Activated T-helper 1 cell treated with anti-CD3 and anti-CD28 coated beads, Interleukin-12 subunit alpha, Interleukin-12 subunit beta, Interleukin-2, Interleukin-4 antibody, amounts not matched to agents 30 ng/mL and 10 ng/mL and 1 ng/mL, durations not matched to agents 14 hours and 24 hours and 36 hours (primary cell): ENCODE measurements around the gene CELA3B. TPM values are rescaled to one million over a fixed set of nuclear protein-coding genes. Genes with fewer than 3 reads are reported as not detected.
A peak's percentile ranks its signal among the peaks of the same experiment; 100 is the strongest.
"Not testable (repeated sequence)": the region's sequence is repeated elsewhere in the genome, so short reads cannot be mapped to it uniquely, and the experiment has no call there.

Experiments used
- DNase-seq: peaks from one replicate; pipeline ENCODE4 v3.0.0; 2021; ENCODE audit warnings: low spot score
- H3K27ac Mint-ChIP-seq: one replicate; pipeline ENCODE4 v1.8.0; 2021; ENCODE audit warnings: mild to moderate bottlenecking, mixed read lengths
- H3K27me3 Mint-ChIP-seq: one replicate; pipeline ENCODE4 v1.8.0; 2022; ENCODE audit warnings: mild to moderate bottlenecking, moderate library complexity, mixed read lengths; ENCODE audit not compliant: insufficient read depth
- H3K36me3 Mint-ChIP-seq: one replicate; pipeline ENCODE4 v1.8.0; 2021; ENCODE audit warnings: low read depth, mixed read lengths
- H3K4me1 Mint-ChIP-seq: one replicate; pipeline ENCODE4 v1.8.0; 2021; ENCODE audit warnings: low read depth, mixed read lengths
- H3K4me3 Mint-ChIP-seq: one replicate; pipeline ENCODE4 v1.8.0; 2021; ENCODE audit warnings: mild to moderate bottlenecking, moderate library complexity, mixed read lengths
- H3K9me3 Mint-ChIP-seq: one replicate; pipeline ENCODE4 v1.8.0; 2021; ENCODE audit warnings: mixed read lengths
- intact Hi-C: fragments of 100-400 bp; cut with micrococcal nuclease; formaldehyde crosslinking; loops from one replicate; pipeline ENCODE4 v1.15.1; 2024
- total RNA-seq: library from RNA; stranded (reverse); gene quantifications from 2 replicates; pipeline ENCODE4 v1.2.3, GENCODE V29; 2022

Gene CELA3B
- total RNA-seq, 1 donor from 2014 or later = not detected

DNA sequence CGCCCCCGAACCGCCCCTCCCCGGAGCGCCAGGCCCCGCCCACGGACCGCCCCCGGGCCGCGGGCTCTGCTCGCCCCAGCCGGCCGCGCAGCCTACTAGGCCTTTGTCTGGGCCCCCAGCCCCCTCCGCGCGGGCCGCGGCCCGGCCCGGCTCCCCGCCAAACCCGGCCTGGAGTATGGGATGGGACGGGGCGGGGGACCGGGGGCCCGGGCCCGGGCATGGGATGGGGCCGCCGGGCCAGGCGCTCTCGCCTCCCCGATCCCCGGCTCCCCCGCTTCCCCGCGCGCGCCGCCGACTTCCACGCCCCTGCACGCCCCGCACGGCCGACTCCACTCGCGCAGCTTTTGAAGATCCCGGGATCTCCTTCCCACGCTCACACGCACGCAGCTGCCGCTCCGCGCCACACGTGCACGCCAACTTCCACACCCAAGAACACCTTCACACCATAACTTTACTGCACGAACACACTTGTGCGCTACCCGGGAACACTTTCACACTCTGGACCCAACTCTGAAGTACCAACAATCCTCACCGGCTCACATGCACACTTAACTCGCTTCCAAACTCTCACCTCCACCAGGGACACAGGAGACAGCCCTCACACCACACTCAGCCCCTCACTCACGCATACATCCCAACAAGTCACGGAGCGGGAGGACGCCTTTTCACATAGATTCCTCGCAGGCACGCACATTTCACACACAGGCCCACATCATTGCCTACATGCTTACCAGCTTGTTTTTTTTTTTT is 39.3 kb upstream of the CELA3B start:
- intact Hi-C loops = loop anchor here (2.0 kb wide), 1 partner anchor 27 kb away; no protein-coding TSS in a partner anchor
- H3K36me3 Mint-ChIP-seq = no peaks in the 10 kb centered on the region

DNA sequence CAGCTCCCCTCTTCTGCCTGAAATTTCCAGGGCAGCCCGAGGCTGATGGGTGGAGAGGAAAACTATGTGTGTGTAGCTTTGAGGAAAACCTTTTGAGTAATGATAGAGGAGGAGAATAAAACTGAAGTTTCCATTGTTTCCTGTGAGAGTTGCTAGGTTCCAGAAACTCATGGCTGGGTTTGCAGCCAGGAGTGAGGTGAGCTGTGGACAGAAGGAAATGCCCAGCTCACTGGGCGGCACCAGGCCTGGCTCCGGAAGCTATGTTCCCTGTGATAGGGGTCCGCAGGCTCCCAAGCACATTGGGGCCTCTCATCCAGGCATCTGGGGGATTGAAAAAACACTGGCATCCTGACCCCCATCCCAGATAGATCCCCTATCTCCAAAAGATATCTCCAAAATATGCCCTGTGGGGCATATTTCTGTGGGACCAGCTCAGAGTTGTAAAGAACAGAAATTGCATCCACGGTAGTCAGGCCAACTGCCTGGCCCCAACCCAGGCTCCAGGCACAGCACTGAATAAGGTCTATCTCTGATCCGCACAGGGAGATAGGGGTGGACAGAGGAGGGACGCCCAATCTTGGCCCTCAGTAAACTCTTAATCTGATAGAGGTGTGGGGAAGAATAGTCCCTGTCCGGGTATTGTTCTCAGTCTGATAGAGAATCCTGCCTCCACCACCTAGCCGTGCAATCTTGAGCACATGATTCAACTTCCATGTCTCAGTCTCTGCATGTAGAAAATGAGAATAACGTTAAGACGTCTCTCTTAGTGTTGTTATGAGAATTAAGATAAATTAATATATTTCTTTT is 37.9 kb upstream of the CELA3B start:
- H3K4me1 Mint-ChIP-seq = peaks cover 9% of the 10 kb centered on the region
- peak overlapping the region; percentile 66 for H3K4me3 Mint-ChIP-seq
- H3K36me3 Mint-ChIP-seq = no peaks in the 10 kb centered on the region
- peaks cover 29% of the 10 kb centered on the region for H3K27me3 Mint-ChIP-seq
- DNase-seq = no peak
- intact Hi-C loops = no loop called here
- H3K27ac Mint-ChIP-seq = no peak overlapping the region
- H3K9me3 Mint-ChIP-seq = no peaks in the 10 kb centered on the region

More for the DNA sequence above, 39.3 kb upstream of the CELA3B start:
- H3K4me3 Mint-ChIP-seq = peak overlapping the region; percentile 77
- H3K27me3 Mint-ChIP-seq = peaks cover 27% of the 10 kb centered on the region
- peak overlapping the region; percentile 70 for H3K27ac Mint-ChIP-seq
- peaks cover 11% of the 10 kb centered on the region for H3K4me1 Mint-ChIP-seq
- H3K9me3 Mint-ChIP-seq = no peaks in the 10 kb centered on the region
- DNase-seq = peak; percentile 54

DNA sequence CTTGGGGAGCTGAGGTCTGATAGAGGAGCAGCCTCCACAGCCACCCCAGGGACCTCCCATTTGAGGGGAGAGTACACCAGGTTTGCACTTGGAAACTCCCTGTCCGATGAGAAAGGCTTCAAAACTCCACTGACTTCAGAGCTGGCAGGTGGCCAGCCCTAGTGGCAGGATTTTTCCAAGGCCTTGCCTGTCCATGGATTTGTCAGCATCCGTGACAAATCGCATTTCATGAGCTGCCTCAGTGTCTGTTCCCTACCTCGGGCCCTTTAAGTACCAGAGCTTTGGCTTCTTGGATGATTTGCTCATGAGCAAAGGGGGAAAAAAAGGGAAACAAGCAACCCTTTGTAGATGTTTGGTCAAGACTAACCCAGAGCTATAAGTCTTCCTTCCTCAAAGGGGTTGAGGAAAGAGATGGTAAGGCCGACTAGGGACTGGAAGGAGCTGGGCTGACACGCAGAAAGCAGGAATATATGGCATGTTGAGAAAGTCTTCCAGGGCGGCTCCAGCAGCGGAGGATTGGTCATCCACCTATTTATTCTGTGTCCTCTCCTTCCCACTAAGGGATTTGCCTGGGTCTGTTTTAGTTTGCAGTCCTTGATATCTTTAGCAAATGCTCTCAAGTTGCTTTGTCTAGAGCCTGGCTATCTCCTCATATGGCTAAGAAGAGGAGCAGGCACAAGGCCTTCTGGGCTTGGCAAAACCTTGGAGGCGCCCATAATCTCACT is 37.0 kb upstream of the CELA3B start:
- Mint-ChIP-seq H3K4me3 (no peak overlapping the region), H3K4me1 (peaks cover 6% of the 10 kb centered on the region), H3K36me3 (no peaks in the 10 kb centered on the region), H3K9me3 (no peaks in the 10 kb centered on the region), H3K27ac (no peak overlapping the region), H3K27me3 (peaks cover 29% of the 10 kb centered on the region)
- intact Hi-C loops = no loop called here
- no peak for DNase-seq

DNA sequence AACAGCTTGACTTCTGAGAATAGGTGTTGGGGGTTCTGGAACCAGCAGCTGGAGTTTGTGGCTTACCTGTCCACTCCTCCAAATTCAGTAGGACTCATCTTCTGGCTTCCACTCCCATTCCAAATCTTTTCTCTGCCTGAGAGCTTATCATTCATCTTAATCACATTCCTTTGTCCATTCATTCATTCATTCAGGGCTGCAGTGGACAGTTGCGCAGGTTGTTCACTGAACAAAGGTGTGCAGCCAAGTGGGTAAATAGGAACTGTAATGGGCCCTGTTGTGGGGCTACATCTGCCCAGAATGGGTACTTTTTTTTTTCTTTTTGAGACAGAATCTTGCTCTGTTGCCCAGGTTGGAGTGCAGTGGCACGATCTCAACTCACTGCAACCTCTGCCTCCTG is 36.3 kb upstream of the CELA3B start:
- H3K27me3 Mint-ChIP-seq = peaks cover 25% of the 10 kb centered on the region

DNA sequence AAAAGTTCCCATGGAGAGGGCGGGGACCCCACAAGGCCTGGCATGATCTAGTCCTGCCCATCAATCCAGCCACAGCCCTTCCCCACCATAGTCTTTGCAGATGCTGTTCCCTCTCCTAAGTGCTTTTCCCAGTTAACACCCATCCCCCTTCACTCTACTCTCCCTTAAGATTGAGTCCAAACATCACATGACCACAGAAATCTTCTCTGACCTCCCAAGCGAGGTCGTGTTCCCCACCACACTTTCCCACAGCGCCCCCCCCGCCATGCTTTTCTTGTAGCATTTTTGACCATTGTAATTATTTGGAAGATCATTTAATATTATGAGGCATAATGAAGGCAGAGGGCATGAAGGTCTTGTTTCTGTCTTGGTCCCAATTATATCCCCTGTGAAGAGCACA is 35.5 kb upstream of the CELA3B start:
- Mint-ChIP-seq H3K27me3 (peaks cover 20% of the 10 kb centered on the region), H3K4me1 (peaks cover 6% of the 10 kb centered on the region), H3K27ac (no peak overlapping the region), H3K9me3 (no peaks in the 10 kb centered on the region), H3K36me3 (no peaks in the 10 kb centered on the region), H3K4me3 (no peak overlapping the region)
- intact Hi-C loops = no loop called here
- DNase-seq = no peak

More for the DNA sequence above, 36.3 kb upstream of the CELA3B start:
- no peak for DNase-seq
- intact Hi-C loops = no loop called here
- H3K9me3 Mint-ChIP-seq = no peaks in the 10 kb centered on the region
- H3K27ac Mint-ChIP-seq = no peak overlapping the region
- no peak overlapping the region for H3K4me3 Mint-ChIP-seq
- peaks cover 6% of the 10 kb centered on the region for H3K4me1 Mint-ChIP-seq
- no peaks in the 10 kb centered on the region for H3K36me3 Mint-ChIP-seq

DNA sequence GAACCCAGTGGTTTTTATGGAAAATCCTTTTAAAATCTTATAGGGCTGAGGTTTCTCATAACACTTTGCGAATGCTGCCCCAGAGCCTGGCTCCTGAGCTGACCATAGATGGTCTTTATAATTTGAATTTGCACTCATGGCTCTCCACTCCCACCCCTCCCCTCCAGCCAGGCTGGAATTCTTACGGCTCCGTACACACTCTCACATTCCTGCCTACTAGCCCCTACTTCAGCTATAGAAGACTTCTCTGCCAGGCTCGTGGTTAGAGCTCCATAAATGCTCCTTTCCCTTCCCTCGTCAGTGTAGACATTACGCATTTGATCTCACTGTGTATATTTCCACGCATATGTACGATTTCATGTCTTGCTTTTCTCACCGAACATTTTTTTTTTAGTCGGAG is 34.4 kb upstream of the CELA3B start:
- no peak for DNase-seq
- peaks cover 20% of the 10 kb centered on the region for H3K27me3 Mint-ChIP-seq
- H3K4me3 Mint-ChIP-seq = no peak overlapping the region
- H3K27ac Mint-ChIP-seq = no peak overlapping the region
- H3K9me3 Mint-ChIP-seq = no peaks in the 10 kb centered on the region
- H3K36me3 Mint-ChIP-seq = no peaks in the 10 kb centered on the region
- H3K4me1 Mint-ChIP-seq = peaks cover 5% of the 10 kb centered on the region
- intact Hi-C loops = no loop called here

DNA sequence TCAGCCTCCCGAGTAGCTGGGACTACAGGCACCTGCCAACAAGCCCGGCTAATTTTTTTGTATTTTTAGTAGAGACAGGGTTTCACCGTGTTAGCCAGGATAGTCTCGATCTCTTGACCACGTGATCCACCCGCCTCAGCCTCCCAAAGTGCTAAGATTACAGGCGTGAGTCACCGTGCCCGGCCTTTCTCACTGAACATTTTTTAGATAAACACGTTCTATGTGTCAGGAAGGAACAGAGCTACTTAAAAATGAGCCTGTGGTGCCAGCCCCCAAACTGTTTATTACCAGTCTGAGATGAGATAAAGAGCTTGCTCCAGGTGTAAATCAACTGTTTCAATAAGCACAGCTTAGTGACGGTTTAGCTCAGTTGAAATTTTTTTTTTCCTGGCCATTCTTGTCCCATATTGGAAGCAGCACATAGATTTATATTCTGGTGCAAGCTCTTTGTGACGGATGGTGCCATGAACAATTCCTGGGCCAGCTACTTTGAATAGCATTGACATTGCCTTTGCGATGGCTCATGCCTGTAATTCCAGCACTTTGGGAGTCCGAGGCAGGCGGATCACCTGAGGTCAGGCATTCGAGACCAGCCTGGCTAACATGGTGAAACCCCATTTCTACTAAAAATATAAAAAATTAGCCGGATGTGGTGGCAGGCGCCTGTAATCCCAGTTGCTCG is 33.7 kb upstream of the CELA3B start:
- H3K4me3 Mint-ChIP-seq, DNase-seq, H3K27ac Mint-ChIP-seq, H3K4me1 Mint-ChIP-seq, H3K36me3 Mint-ChIP-seq, H3K9me3 Mint-ChIP-seq, intact Hi-C loops: not testable (repeated sequence)
- H3K27me3 Mint-ChIP-seq = peaks cover 15% of the 10 kb centered on the region

DNA sequence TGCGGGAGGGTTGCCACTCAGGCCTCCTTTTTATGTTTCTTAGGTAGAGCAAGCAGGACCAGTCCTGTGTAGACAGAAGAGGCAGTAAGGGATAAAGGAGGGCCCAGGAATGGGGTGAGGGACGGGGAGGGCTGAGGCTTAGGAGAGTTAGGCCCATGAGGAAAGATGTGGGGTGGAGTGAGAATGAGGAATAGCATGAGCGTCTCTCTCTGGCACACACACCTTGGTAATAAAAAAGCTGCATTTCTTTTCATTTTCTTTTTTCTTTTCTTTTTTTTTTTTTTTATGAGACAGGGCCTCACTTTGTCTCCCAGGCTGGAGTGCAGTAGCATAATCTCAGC is 32.1 kb upstream of the CELA3B start:
- H3K27me3 Mint-ChIP-seq = peaks cover 11% of the 10 kb centered on the region
- no peak overlapping the region for H3K27ac Mint-ChIP-seq
- H3K4me3 Mint-ChIP-seq = no peak overlapping the region

DNA sequence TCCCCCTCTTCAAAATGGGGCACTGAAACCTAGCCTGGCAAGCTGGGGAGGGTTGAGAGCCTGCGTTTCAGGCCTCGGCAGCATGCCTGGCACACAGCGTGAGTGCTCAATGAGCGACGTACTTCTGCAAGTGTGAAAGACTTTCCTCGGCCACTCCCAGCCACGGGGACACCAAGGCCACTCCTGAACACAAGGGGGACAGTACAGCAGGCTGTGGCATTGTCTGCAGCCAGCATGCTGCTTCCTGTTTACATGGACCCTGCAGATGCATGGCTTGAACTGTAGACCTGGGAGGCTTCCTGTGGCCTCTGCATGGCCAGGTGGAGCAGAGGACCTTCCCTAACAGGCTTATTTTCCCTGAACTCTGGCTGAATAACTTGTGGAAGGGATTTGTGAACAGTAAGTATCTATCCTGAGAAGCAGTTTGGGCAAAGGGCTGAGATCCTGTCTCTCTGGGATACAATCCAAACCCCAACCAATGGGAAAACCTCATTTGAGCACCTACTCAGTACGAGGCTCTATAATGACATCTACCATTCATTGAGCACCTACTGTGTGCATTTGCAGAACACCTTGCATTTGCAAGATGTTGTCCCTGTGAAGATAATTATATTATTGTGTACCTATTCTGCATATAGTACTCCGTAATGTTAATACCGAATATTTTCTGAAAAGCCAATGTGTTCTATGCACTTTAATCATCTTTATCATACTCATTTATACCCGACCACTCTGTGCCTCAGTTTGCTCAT is 29.8 kb upstream of the CELA3B start:
- intact Hi-C loops = no loop called here
- Mint-ChIP-seq H3K4me3 (no peak overlapping the region), H3K27ac (no peak overlapping the region), H3K27me3 (peaks cover 2% of the 10 kb centered on the region), H3K9me3 (no peaks in the 10 kb centered on the region), H3K36me3 (no peaks in the 10 kb centered on the region), H3K4me1 (no peaks in the 10 kb centered on the region)
- DNase-seq = no peak

More for the DNA sequence above, 32.1 kb upstream of the CELA3B start:
- DNase-seq = no peak
- Mint-ChIP-seq H3K36me3 (no peaks in the 10 kb centered on the region), H3K4me1 (no peaks in the 10 kb centered on the region), H3K9me3 (no peaks in the 10 kb centered on the region)
- intact Hi-C loops = no loop called here

DNA sequence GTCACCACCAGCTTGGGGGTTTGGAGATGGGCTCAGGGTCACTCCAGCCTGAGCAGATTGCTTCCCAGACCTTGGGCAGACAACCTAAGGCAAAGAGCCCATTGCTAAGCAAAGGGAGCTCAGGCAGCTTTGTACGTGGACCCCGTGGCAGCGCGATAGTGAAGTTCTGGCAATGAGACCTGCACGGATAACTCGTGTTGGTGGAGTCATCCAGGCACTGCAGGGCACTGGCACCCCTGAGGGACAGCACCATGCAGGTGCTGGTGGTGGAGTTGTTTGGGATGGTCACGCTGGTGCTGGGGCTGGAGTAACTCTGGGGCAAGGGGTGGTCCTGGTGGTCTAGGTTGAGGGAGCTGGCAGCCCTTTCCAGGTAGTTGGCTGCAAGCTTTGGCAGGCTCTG is 26.1 kb upstream of the CELA3B start:
- no peak overlapping the region for H3K4me3 Mint-ChIP-seq
- H3K27ac Mint-ChIP-seq = no peak overlapping the region
- intact Hi-C loops = no loop called here
- peaks cover 2% of the 10 kb centered on the region for H3K27me3 Mint-ChIP-seq
- no peaks in the 10 kb centered on the region for H3K4me1 Mint-ChIP-seq
- no peaks in the 10 kb centered on the region for H3K9me3 Mint-ChIP-seq
- no peaks in the 10 kb centered on the region for H3K36me3 Mint-ChIP-seq
- no peak for DNase-seq

DNA sequence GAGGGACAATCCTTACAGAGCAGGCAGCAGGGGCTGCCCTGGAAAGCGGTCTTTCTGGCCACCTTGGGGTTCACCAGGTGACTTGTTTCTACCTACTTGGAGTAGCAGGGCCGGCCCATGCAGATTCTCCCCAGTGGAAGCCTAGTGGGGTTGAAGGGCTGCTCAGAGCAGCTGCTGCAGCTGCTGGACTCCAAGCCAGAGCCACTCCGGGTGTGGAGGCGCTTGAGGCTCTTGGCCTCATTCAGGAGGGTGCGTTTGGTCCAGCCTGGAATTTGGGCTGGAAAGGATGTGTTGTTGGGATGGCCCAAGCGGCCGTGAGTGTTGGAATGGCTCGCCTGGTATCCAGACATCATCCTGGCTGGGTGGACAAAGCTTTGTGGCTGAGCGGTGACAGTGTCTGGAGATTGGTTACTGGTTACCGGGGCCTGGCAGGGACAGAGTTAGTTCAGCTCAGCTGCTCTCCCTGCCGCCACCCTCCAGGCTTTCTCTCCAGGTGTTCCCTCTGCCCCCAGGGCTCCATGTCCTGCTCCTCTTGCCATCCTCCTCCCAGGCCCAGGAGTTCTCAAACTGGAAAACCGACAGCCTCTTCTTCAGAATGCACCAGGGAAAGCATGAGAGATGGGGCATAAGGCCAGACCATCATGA is 25.5 kb upstream of the CELA3B start:
- Mint-ChIP-seq H3K36me3 (no peaks in the 10 kb centered on the region), H3K4me1 (peaks cover 4% of the 10 kb centered on the region), H3K27ac (no peak overlapping the region)

More for the DNA sequence above, 25.5 kb upstream of the CELA3B start:
- no peak for DNase-seq
- peaks cover 2% of the 10 kb centered on the region for H3K27me3 Mint-ChIP-seq
- H3K9me3 Mint-ChIP-seq = no peaks in the 10 kb centered on the region
- intact Hi-C loops = no loop called here
- no peak overlapping the region for H3K4me3 Mint-ChIP-seq
